Thyroid gland (tissue), 4 donors: ENCODE results near the gene NEK5.

Experiments used
- CTCF ChIP-seq, 6 experiments: fragments of 200-600 bp in 3 of 6; fragments of 450-650 bp in 3 of 6; sonication (generic) in 3 of 6; IDR thresholded peaks; one replicate each; pipeline ENCODE4 v1.5.1; 2016 to 2019; ENCODE audit warnings: antibody characterized with exemption in 6 of 6, mild to moderate bottlenecking in 2 of 6, inconsistent platforms in 1 of 6, moderate library complexity in 1 of 6
- POLR2A ChIP-seq, 2 donors: fragments of 450-650 bp; IDR thresholded peaks; one replicate each; pipeline ENCODE4 v1.6.1; 2017; ENCODE audit warnings: antibody characterized with exemption in 2 of 2, mild to moderate bottlenecking in 2 of 2, moderate library complexity in 1 of 2

DNA sequence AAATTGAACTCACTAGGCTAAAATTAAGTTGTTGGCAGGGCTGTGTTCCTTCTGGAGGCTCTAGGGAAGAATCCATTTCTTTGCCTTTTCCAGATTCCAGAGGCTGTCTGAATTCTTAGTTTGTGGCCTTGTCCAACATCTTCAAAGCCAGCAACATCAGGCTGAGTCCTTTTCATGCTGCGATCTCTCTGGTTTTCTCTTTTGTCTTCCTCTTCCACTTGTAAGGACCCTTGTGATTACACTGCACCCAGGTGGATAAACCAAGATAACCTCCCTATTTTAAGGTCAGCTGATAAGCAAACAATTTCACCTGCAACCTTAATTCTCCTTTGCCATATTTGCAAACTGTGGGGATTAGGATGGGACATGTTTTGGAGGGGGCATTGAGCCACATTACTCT is 92.8 kb downstream of the NEK5 start:
- TF ChIP-seq CTCF (IDR thresholded peaks at IDR 0.05): no peak
- TF ChIP-seq POLR2A (IDR thresholded peaks at IDR 0.05): no peak
